ENCODE measurements around the gene MEF2A. TPM values are rescaled to one million over a fixed set of nuclear protein-coding genes. Genes with fewer than 3 reads are reported as not detected.

Gene MEF2A
- total RNA-seq, 3 donors from 2014 or later, result 33.5 to 61.7 (median 34.7) TPM

DNA sequence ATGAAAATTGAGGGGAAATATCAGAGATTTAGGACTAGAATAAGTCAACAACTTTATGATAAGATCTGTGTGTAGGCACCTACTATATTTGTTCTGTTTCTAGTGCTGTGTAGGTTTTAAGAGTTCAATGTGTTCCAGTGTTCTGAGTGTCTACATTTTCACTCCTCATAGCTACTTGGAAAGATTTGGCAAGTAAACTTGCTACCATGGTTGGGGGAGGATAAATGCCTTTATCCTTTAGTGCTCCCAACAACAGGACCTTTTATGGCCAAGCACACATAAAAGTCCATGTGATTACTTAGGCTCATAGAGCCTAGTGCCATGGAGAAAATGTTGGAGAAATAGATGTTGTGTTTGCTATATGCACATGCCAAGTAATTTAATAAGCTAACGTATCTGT is 103.5 kb downstream of the MEF2A start:
- Histone ChIP-seq H3K4me1 (ENCODE audit: low read depth) (no peaks in the 10 kb centered on the region), H3K9me3 (no peaks in the 10 kb centered on the region), H3K36me3 (ENCODE audit: low read depth) (no peaks in the 10 kb centered on the region), H3K4me3 (no peak overlapping the region)
- ATAC-seq (no peak), DNase-seq (no peak)
- intact Hi-C loops (cut with DNase I, micrococcal nuclease), result no loop called here
- TF ChIP-seq, protein P1, sequence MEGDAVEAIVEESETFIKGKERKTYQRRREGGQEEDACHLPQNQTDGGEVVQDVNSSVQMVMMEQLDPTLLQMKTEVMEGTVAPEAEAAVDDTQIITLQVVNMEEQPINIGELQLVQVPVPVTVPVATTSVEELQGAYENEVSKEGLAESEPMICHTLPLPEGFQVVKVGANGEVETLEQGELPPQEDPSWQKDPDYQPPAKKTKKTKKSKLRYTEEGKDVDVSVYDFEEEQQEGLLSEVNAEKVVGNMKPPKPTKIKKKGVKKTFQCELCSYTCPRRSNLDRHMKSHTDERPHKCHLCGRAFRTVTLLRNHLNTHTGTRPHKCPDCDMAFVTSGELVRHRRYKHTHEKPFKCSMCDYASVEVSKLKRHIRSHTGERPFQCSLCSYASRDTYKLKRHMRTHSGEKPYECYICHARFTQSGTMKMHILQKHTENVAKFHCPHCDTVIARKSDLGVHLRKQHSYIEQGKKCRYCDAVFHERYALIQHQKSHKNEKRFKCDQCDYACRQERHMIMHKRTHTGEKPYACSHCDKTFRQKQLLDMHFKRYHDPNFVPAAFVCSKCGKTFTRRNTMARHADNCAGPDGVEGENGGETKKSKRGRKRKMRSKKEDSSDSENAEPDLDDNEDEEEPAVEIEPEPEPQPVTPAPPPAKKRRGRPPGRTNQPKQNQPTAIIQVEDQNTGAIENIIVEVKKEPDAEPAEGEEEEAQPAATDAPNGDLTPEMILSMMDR (IDR thresholded peaks at IDR 0.05), result no peak

DNA sequence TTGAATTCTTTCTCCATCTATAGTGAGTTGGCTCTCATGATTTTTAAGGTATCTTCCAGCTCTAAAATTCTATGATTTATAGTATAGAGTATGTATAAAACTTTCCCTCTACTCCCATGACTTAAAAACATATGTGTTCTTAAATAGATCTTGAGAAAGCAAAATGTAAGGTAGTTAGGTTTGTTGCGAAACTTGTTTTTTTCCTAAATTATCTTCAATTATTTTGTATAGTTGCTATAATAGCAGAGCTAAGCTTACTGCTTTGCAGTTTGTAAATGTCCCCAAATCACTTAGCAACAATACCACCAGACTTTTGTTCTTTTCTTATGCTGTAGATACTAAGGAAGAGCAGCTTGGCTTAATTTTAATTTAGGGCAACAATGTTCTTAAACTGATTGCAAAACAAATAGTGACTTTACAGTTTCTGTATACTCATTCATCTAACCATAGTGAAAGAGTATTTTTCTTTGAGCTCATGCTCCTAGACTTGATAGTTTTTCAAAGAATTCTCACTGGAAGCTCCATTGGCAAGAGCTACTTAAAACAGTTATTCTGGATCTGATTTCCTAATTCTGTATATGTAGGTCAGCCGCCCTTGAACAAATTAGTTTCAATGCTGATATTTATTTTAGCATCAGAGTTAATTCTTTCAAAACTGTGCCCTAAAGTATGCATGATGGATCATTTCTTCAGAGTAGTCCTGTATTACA is 106.3 kb downstream of the MEF2A start:
- ATAC-seq (no peak), DNase-seq (no peak)
- intact Hi-C loops (cut with DNase I, micrococcal nuclease), result no loop called here
- Histone ChIP-seq H3K36me3 (ENCODE audit: low read depth) (no peaks in the 10 kb centered on the region), H3K4me1 (ENCODE audit: low read depth) (no peaks in the 10 kb centered on the region), H3K4me3 (no peak overlapping the region), H3K9me3 (no peaks in the 10 kb centered on the region)
- TF ChIP-seq, protein P1 (IDR thresholded peaks at IDR 0.05), result no peak

DNA sequence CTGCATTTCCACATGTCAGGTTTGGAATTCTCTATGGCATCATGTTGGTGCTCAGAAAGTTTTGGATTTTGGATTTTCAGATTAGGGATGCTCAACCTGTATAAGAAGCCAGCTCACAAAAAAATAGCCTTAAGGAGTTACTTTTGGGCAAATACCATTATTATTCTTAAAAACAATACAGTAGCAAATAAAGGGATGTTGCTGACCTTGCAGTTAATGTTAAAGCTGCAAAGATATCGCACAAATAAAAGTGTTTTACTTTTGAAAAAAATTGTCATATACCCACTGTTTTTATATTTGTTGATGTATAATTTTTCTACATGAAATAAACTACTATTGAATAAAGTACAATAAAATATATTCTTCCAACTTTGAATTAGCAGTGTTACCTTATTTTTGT is 107.3 kb downstream of the MEF2A start:
- Histone ChIP-seq H3K36me3 (ENCODE audit: low read depth) (no peaks in the 10 kb centered on the region), H3K4me1 (ENCODE audit: low read depth) (no peaks in the 10 kb centered on the region), H3K9me3 (no peaks in the 10 kb centered on the region), H3K4me3 (no peak overlapping the region)
- ATAC-seq (no peak), DNase-seq (no peak)
- intact Hi-C loops (cut with DNase I, micrococcal nuclease), result no loop called here
- TF ChIP-seq, protein P1 (IDR thresholded peaks at IDR 0.05), result no peak

DNA sequence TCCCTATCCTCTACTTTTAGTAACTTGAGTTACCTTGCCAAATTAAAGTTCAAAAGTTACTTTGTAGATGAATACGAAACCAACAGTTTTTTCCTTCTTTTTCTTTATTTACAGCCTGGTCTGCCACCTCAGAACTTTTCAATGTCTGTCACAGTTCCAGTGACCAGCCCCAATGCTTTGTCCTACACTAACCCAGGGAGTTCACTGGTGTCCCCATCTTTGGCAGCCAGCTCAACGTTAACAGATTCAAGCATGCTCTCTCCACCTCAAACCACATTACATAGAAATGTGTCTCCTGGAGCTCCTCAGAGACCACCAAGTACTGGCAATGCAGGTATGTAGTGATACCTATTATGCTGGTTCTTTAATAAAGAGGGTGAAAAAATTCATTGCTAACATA is 108.5 kb downstream of the MEF2A start:
- intact Hi-C loops (cut with DNase I, micrococcal nuclease), result no loop called here
- TF ChIP-seq, protein P1 (IDR thresholded peaks at IDR 0.05), result no peak
- no peaks in the 10 kb centered on the region for H3K4me1 ChIP-seq (ENCODE audit: low read depth)

DNA sequence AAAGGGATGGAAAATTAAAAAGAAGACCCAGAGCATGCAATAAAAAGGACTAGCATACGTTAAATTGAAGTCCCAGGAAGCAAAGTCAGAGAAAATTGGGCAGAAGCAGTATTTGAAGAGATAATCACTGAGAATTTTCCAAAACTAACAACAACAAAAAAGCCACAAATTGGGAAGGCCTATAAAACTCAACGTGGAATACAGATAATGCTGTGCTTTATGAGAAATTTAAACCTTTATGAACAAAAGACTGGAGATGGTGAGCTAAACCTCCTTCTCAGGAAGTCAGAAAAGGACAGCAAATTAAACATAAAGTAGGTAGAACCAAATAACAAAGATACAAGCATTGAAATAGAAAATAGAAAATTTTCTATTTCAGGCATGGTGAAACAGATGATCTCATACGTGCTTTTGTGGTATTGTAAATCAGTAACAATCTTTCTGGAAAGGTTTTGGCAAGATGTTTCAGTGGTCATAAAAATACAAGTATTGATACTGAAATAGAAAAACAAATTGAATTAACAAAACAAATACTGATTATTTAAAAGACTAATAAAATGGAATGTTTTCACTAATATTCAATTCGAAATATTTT is 111.9 kb downstream of the MEF2A start:
- H3K4me1 ChIP-seq (ENCODE audit: low read depth), result no peaks in the 10 kb centered on the region
- DNase-seq, result no peak
- intact Hi-C loops (cut with DNase I, micrococcal nuclease), result no loop called here
- no peak for ATAC-seq
- no peaks in the 10 kb centered on the region for H3K9me3 ChIP-seq
- H3K4me3 ChIP-seq, result no peak overlapping the region
- TF ChIP-seq, protein P1 (IDR thresholded peaks at IDR 0.05), result no peak
- H3K36me3 ChIP-seq (ENCODE audit: low read depth), result no peaks in the 10 kb centered on the region

More for the DNA sequence above, 108.5 kb downstream of the MEF2A start:
- Histone ChIP-seq H3K36me3 (ENCODE audit: low read depth) (no peaks in the 10 kb centered on the region), H3K4me3 (no peak overlapping the region), H3K9me3 (no peaks in the 10 kb centered on the region)
- DNase-seq (no peak), ATAC-seq (no peak)

Measured in mucosa of descending colon (tissue), 3 donors.